Ascending aorta (tissue), 2 donors: ENCODE data around the gene IFNGR2. TPM values are rescaled to one million over a fixed set of nuclear protein-coding genes. Genes with fewer than 3 reads are reported as not detected.

Experiments
- DNase-seq, 2 donors: peaks; one replicate each; pipeline ENCODE4 v3.0.0-alpha.2; 2019; ENCODE audit warnings: low spot score in 2 of 2
- H3K27ac ChIP-seq, 2 donors: fragments of 200-600 bp; sonication (generic); one replicate each; pipeline ENCODE4 v1.5.1; 2016 to 2017; ENCODE audit warnings: mild to moderate bottlenecking in 1 of 2
- H3K27me3 ChIP-seq: fragments of 200-600 bp; sonication (generic); one replicate; pipeline ENCODE4 v1.5.1; 2017
- H3K36me3 ChIP-seq, 2 donors: fragments of 200-600 bp; sonication (generic); one replicate each; pipeline ENCODE4 v1.5.1; 2016
- H3K4me1 ChIP-seq, 2 donors: fragments of 200-600 bp; sonication (generic); one replicate each; pipeline ENCODE4 v1.5.1; 2016 to 2017; ENCODE audit warnings: mild to moderate bottlenecking in 1 of 2
- H3K4me3 ChIP-seq, 2 donors: fragments of 200-600 bp; sonication (generic); one replicate each; pipeline ENCODE4 v1.5.1; 2016 to 2017; ENCODE audit warnings: mild to moderate bottlenecking in 1 of 2
- H3K9me3 ChIP-seq, 2 donors: fragments of 200-600 bp; sonication (generic); one replicate each; pipeline ENCODE4 v1.5.1; 2016
- CTCF ChIP-seq, 3 experiments: fragments of 200-600 bp in 2 of 3; fragments of 450-650 bp in 1 of 3; sonication (generic) in 2 of 3; IDR thresholded peaks; one replicate each; pipeline ENCODE4 v1.5.1; 2016 to 2019; ENCODE audit warnings: antibody characterized with exemption in 3 of 3, mild to moderate bottlenecking in 1 of 3, moderate library complexity in 1 of 3
- intact Hi-C: fragments of 100-400 bp; cut with DNase I; formaldehyde crosslinking; loops from one replicate; pipeline ENCODE4 v1.15.1; 2023
- total RNA-seq: library from RNA; depleted of rRNA; stranded (reverse); fragments of >200 nt; gene quantifications from one replicate; pipeline ENCODE4 v1.1.0, GENCODE V29; 2016

IFNGR2 gene
- total RNA-seq, 1 donor from 2014 or later, result 46.4 TPM

DNA sequence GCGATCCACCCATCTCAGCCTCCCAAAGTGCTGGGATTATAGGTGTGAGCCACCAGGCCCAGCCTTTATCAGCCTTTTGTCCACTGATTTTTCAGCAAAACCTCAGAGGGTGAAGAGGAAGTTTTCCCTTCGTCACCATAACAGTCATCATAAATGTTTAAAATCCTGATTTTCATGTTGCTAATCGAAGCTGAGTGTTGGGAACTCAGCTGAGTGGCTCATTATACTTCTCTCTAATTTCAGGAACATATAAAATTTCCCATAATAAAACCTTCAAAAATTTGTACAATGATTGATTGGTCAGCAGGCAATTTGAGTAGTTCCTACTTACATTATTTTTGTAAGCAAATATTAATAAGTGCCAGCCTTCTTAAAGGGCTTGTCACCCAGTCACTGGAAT lies 31.8 kb upstream of the IFNGR2 start:
- Histone ChIP-seq H3K4me3 (no peak overlapping the region), H3K36me3 (no peaks in the 10 kb centered on the region), H3K27ac (no peak overlapping the region), H3K27me3 (no peaks in the 10 kb centered on the region), H3K4me1 (peaks cover 0 to 4% of the 10 kb centered on the region in 2 donors), H3K9me3 (peaks cover 11 to 22% of the 10 kb centered on the region in 2 donors)
- no peak for DNase-seq
- TF ChIP-seq CTCF (IDR thresholded peaks at IDR 0.05), result no peak
- intact Hi-C loops, result no loop called here

DNA sequence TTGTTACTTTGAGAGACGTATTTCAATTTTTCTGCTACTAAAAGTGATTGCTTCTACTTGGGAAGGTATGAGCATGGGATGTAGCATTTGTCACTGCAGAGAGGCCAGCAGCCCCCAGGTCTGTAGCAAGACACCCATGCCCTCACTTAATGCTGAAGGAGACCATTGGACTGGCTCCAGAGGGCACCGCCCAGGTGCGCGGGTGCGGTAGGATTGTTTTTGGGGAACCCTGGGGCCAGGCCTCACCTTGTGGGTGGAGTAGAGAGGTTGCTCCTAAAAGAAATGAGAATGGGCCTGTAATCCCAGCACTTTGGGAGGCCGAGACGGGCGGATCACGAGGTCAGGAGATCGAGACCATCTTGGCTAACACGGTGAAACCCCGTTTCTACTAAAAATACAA lies 30.6 kb upstream of the IFNGR2 start:
- DNase-seq, result peak in 1 of 2 donors; percentile 54
- intact Hi-C loops, result no loop called here
- no peaks in the 10 kb centered on the region for H3K27me3 ChIP-seq

DNA sequence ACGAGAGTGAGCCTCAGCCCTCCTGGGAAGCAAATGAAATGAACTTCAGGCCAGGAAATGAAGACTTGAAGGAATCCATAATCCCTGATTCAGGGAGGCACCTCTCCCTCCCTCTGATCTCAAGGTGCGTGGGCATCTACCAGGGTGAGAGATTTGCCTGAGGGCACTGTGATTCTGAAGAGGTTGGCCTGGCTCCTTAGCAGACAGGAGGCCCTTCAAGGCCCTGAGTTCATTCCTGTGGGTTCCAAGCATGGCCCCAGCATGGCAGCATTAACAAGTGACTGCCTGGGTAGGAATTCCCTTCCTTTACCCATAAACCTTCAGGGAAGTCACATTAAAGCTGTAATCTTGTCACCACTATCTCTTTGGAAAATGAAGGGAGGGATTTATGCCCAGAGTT lies 29.8 kb upstream of the IFNGR2 start:
- Histone ChIP-seq H3K4me1 (peaks cover 0 to 4% of the 10 kb centered on the region in 2 donors), H3K4me3 (no peak overlapping the region), H3K9me3 (peaks cover 0 to 2% of the 10 kb centered on the region in 2 donors), H3K27me3 (no peaks in the 10 kb centered on the region), H3K27ac (peak overlapping the region in 1 of 2 donors; percentile 26), H3K36me3 (no peaks in the 10 kb centered on the region)
- no peak for TF ChIP-seq CTCF (IDR thresholded peaks at IDR 0.05)
- intact Hi-C loops, result no loop called here
- DNase-seq, result peak in 1 of 2 donors; percentile 55

More for the DNA sequence above, 30.6 kb upstream of the IFNGR2 start:
- Histone ChIP-seq H3K4me3 (no peak overlapping the region), H3K36me3 (no peaks in the 10 kb centered on the region), H3K27ac (no peak overlapping the region), H3K4me1 (peaks cover 0 to 4% of the 10 kb centered on the region in 2 donors), H3K9me3 (peaks cover under 1 to 11% of the 10 kb centered on the region in 2 donors)
- no peak for TF ChIP-seq CTCF (IDR thresholded peaks at IDR 0.05)

DNA sequence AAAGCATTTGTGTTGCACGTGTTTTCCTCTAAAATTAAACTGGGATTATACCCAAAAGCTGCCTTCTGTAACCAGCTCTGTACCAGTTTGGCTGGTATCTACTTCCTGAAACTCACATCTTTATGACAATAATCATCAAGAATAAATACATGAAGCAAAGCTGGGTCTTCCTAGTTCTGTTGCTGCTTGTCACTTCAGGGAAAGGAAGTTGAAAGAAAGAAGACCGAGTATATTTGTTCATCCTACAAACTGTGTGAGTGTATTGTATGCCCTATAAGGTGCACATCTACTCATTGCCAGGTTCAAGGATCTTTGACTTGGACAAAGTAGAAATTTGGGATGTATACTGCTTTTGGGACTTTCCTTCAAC lies 29.1 kb upstream of the IFNGR2 start:
- Histone ChIP-seq H3K27ac (no peak overlapping the region), H3K36me3 (no peaks in the 10 kb centered on the region), H3K27me3 (no peaks in the 10 kb centered on the region), H3K4me3 (no peak overlapping the region), H3K9me3 (no peaks in the 10 kb centered on the region), H3K4me1 (peaks cover 0 to 4% of the 10 kb centered on the region in 2 donors)
- intact Hi-C loops, result loop anchor here (2.0 kb wide), 1 partner anchor 13 kb away; no protein-coding TSS in a partner anchor
- DNase-seq, result no peak
- no peak for TF ChIP-seq CTCF (IDR thresholded peaks at IDR 0.05)

- DNase-seq, result no peak
- Histone ChIP-seq H3K4me1 (peaks cover 0 to 7% of the 10 kb centered on the region in 2 donors), H3K9me3 (no peaks in the 10 kb centered on the region), H3K4me3 (no peak overlapping the region), H3K27me3 (no peaks in the 10 kb centered on the region), H3K36me3 (no peaks in the 10 kb centered on the region), H3K27ac (no peak overlapping the region)
- intact Hi-C loops, result loop anchor here (2.0 to 5.0 kb wide), 2 partner anchors 14 to 172 kb away; no protein-coding TSS in a partner anchor
- peak; percentile 19 to 51 (median 49) for TF ChIP-seq CTCF (IDR thresholded peaks at IDR 0.05)
Observed at GRCh38 chr21:33374450-33375096, 28.6 kb upstream of the IFNGR2 start.
